GM12878 (cell line): Measurements from ENCODE around the gene AKAP7.

Source experiments
- BACH1 ChIP-seq: fragments of 450-650 bp; IDR thresholded peaks from 2 replicates; pipeline ENCODE4 v1.6.1; 2017; ENCODE audit warnings: mild to moderate bottlenecking, borderline replicate concordance
- CTCF ChIP-seq, 3 experiments: IDR thresholded peaks in 2 of 3; conservative IDR thresholded peaks in 1 of 3; 2 replicates each; pipeline ENCODE4 v1.5.1; 2011; ENCODE audit warnings: low read depth in 3 of 3, low read length in 3 of 3, mild to moderate bottlenecking in 3 of 3, control low read depth in 2 of 3, moderate library complexity in 2 of 3, inconsistent platforms in 1 of 3, mixed read lengths in 1 of 3; ENCODE audit not compliant: control insufficient read depth in 2 of 3, insufficient read depth in 1 of 3; ENCODE audit errors: extremely low read depth in 1 of 3
- EP300 ChIP-seq, 2 experiments: fragments of 150-350 bp in 1 of 2; IDR thresholded peaks; 2 replicates each; pipeline ENCODE4 v1.6.1; 2011 to 2012; ENCODE audit warnings: low read depth in 2 of 2, low read length in 2 of 2, borderline replicate concordance in 1 of 2, improper control_type of control experiment in 1 of 2, inconsistent platforms in 1 of 2; ENCODE audit not compliant: control insufficient read depth in 1 of 2
- ETV6 ChIP-seq, 2 experiments: fragments of 450-650 bp in 1 of 2; IDR thresholded peaks in 1 of 2; conservative IDR thresholded peaks in 1 of 2; 2 replicates each; pipeline ENCODE4 v1.6.1; 2014; ENCODE audit warnings: antibody characterized with exemption in 1 of 2, borderline replicate concordance in 1 of 2, low read depth in 1 of 2, mild to moderate bottlenecking in 1 of 2, moderate library complexity in 1 of 2
- EZH2 ChIP-seq: IDR thresholded peaks from 2 replicates; pipeline ENCODE4 v1.6.1; 2012; ENCODE audit warnings: low read depth, mild to moderate bottlenecking, control low read depth, inconsistent platforms, low read length, borderline replicate concordance; ENCODE audit not compliant: control insufficient read depth
- JUNB ChIP-seq: IDR thresholded peaks from 2 replicates; pipeline ENCODE4 v1.6.1; 2016; ENCODE audit warnings: antibody characterized with exemption, mild to moderate bottlenecking
- MAX ChIP-seq: IDR thresholded peaks from 2 replicates; pipeline ENCODE4 v1.6.1; 2012; ENCODE audit warnings: low read depth, low read length, improper control_type of control experiment
- MTA3 ChIP-seq: IDR thresholded peaks from 2 replicates; pipeline ENCODE4 v1.6.1; 2012; ENCODE audit warnings: low read length, inconsistent platforms, borderline replicate concordance
- NKRF ChIP-seq: fragments of 450-650 bp; conservative IDR thresholded peaks from 2 replicates; pipeline ENCODE4 v1.6.1; 2017; ENCODE audit warnings: mild to moderate bottlenecking, moderate library complexity
- POLR2A ChIP-seq: IDR thresholded peaks from 2 replicates; pipeline ENCODE4 v1.6.1; 2011; ENCODE audit warnings: low read depth, mild to moderate bottlenecking, low read length
- REST ChIP-seq: IDR thresholded peaks from 2 replicates; pipeline ENCODE4 v1.6.1; 2012; ENCODE audit warnings: mild to moderate bottlenecking, low read depth, low read length
- SP1 ChIP-seq: IDR thresholded peaks from one replicate; pipeline ENCODE4 v1.6.1; 2011; ENCODE audit warnings: low read depth, low read length
- ZNF274 ChIP-seq: IDR thresholded peaks from one replicate; pipeline ENCODE4 v1.8.0; 2011; ENCODE audit not compliant: insufficient read length, insufficient read depth
- ZZZ3 ChIP-seq: IDR thresholded peaks from 2 replicates; pipeline ENCODE4 v1.6.1; 2011; ENCODE audit warnings: low read depth; ENCODE audit not compliant: control insufficient read depth, insufficient read length

GRCh38 chr6:131116755-131117360, 18.4 kb upstream of the AKAP7 start:
- TF ChIP-seq EZH2 (no peak), NKRF (no peak), MAX (no peak), CTCF (IDR thresholded peaks at IDR 0.05 in 2 of 3, conservative IDR thresholded peaks at IDR 0.05 in 1 of 3; ENCODE audit: control insufficient read depth in 2 of 3, extremely low read depth in 1 of 3, insufficient read depth in 1 of 3, low read depth in 3 of 3, low read length in 3 of 3) (peak; percentile 2 to 51 (median 31); a peak in 3 of 6 replicates), ZNF274 (no peak), SP1 (no peak), ZZZ3 (no peak), ETV6 (conservative IDR thresholded peaks at IDR 0.05 in 1 of 2, IDR thresholded peaks at IDR 0.05 in 1 of 2; ENCODE audit: borderline replicate concordance in 1 of 2, low read depth in 1 of 2) (no peak), MTA3 (no peak), BACH1 (no peak), POLR2A (no peak), EP300 (IDR thresholded peaks at IDR 0.05; ENCODE audit: borderline replicate concordance in 1 of 2, control insufficient read depth in 1 of 2, low read depth in 2 of 2, low read length in 2 of 2) (no peak), REST (no peak), JUNB (no peak)
